OCI-LY3 (cell line): ENCODE data around the gene R3HCC1L.

Source experiments
- H2AFZ ChIP-seq: fragments of 200-600, 300-600 bp; shearing (Covaris generic); 2 replicates; pipeline ENCODE4 v1.6.0; 2014; ENCODE audit warnings: antibody characterized with exemption, low read depth, low read length
- H3K27ac ChIP-seq: fragments of 200-600, 300-600 bp; sonication (generic); 2 replicates; pipeline ENCODE4 v1.5.1; 2014; ENCODE audit warnings: mild to moderate bottlenecking, low read length, moderate library complexity, mixed read lengths
- H3K27me3 ChIP-seq: fragments of 200-600, 300-600 bp; sonication (generic); 2 replicates; pipeline ENCODE4 v1.6.1; 2014; ENCODE audit warnings: low read depth, low read length, mixed read lengths
- H3K36me3 ChIP-seq: fragments of 200-600, 300-600 bp; sonication (generic); replicated peaks from 2 replicates; pipeline ENCODE3; 2014; ENCODE audit warnings: low read depth, low read length, mixed read lengths
- H3K4me1 ChIP-seq: fragments of 300-600, 200-600 bp; sonication (generic); 2 replicates; pipeline ENCODE4 v1.6.1; 2014; ENCODE audit warnings: low read length, mixed read lengths
- H3K4me2 ChIP-seq: fragments of 200-600, 300-600 bp; sonication (generic); 2 replicates; pipeline ENCODE4 v1.6.1; 2014; ENCODE audit warnings: low read length, mixed read lengths
- H3K4me3 ChIP-seq: fragments of 300-600, 200-600 bp; sonication (generic); 2 replicates; pipeline ENCODE4 v1.5.1; 2014; ENCODE audit warnings: antibody characterized with exemption, mild to moderate bottlenecking, low read length, moderate library complexity
- H3K79me2 ChIP-seq: fragments of 300-600, 200-600 bp; shearing (Covaris generic); 2 replicates; pipeline ENCODE4 v1.6.1; 2014; ENCODE audit warnings: mild to moderate bottlenecking, low read length, mixed read lengths
- H3K9ac ChIP-seq: fragments of 300-600, 200-600 bp; shearing (Covaris generic); 2 replicates; pipeline ENCODE4 v1.6.0; 2014; ENCODE audit warnings: mild to moderate bottlenecking, low read length, moderate library complexity
- H3K9me3 ChIP-seq: fragments of 200-600, 300-600 bp; shearing (Covaris generic); 2 replicates; pipeline ENCODE4 v1.6.1; 2014; ENCODE audit warnings: low read length, mixed read lengths; ENCODE audit not compliant: insufficient read depth
- H4K20me1 ChIP-seq: fragments of 200-600, 300-600 bp; sonication (generic); 2 replicates; pipeline ENCODE4 v1.6.1; 2016; ENCODE audit warnings: low read length, mixed read lengths; ENCODE audit not compliant: insufficient read depth
- CTCF ChIP-seq: fragments of 200-600, 300-600 bp; sonication (generic); IDR thresholded peaks from 2 replicates; pipeline ENCODE4 v1.5.1; 2014; ENCODE audit warnings: antibody characterized with exemption, low read length, low read depth
- EZH2phosphoT487 ChIP-seq: fragments of 200-600 bp; shearing (Covaris generic); IDR thresholded peaks from 2 replicates; pipeline ENCODE4 v1.6.1; 2018; ENCODE audit warnings: antibody characterized with exemption, mixed run types, low read depth

Gene R3HCC1L

GRCh38 chr10:98254234-98254974, 119.9 kb downstream of the R3HCC1L start:
- H4K20me1 ChIP-seq, result no peaks in the 10 kb centered on the region
- H2AFZ ChIP-seq, result no peak overlapping the region
- no peak overlapping the region for H3K9ac ChIP-seq
- H3K27me3 ChIP-seq, result no peaks in the 10 kb centered on the region
- H3K79me2 ChIP-seq, result no peaks in the 10 kb centered on the region
- H3K4me1 ChIP-seq, result peaks cover 6% of the 10 kb centered on the region
- no peaks in the 10 kb centered on the region for H3K36me3 ChIP-seq
- H3K4me2 ChIP-seq, result no peak overlapping the region
- H3K4me3 ChIP-seq, result no peak overlapping the region
- H3K27ac ChIP-seq, result no peak overlapping the region
- H3K9me3 ChIP-seq, result no peaks in the 10 kb centered on the region
- TF ChIP-seq EZH2phosphoT487, result no peak
- no peak for TF ChIP-seq CTCF

- no peaks in the 10 kb centered on the region for H4K20me1 ChIP-seq
- H3K4me2 ChIP-seq, result no peak overlapping the region
- no peak for TF ChIP-seq EZH2phosphoT487
- no peak for TF ChIP-seq CTCF
- H3K9me3 ChIP-seq, result no peaks in the 10 kb centered on the region
- H3K36me3 ChIP-seq, result no peaks in the 10 kb centered on the region
- no peak overlapping the region for H3K9ac ChIP-seq
- no peaks in the 10 kb centered on the region for H3K79me2 ChIP-seq
- H2AFZ ChIP-seq, result no peak overlapping the region
- H3K4me1 ChIP-seq, result no peaks in the 10 kb centered on the region
- no peaks in the 10 kb centered on the region for H3K27me3 ChIP-seq
- no peak overlapping the region for H3K4me3 ChIP-seq
- H3K27ac ChIP-seq, result no peak overlapping the region
Observed at GRCh38 chr10:98255146-98255877, 120.9 kb downstream of the R3HCC1L start.

GRCh38 chr10:98256692-98257091, 122.2 kb downstream of the R3HCC1L start:
- no peaks in the 10 kb centered on the region for H3K27me3 ChIP-seq

More at GRCh38 chr10:98256692-98257091, 122.2 kb downstream of the R3HCC1L start:
- no peaks in the 10 kb centered on the region for H3K79me2 ChIP-seq
- no peaks in the 10 kb centered on the region for H3K36me3 ChIP-seq
- H3K27ac ChIP-seq, result no peak overlapping the region
- H3K4me3 ChIP-seq, result no peak overlapping the region
- H3K9ac ChIP-seq, result no peak overlapping the region
- H3K9me3 ChIP-seq, result no peaks in the 10 kb centered on the region
- TF ChIP-seq EZH2phosphoT487, result no peak
- no peak for TF ChIP-seq CTCF
- H2AFZ ChIP-seq, result no peak overlapping the region
- H3K4me2 ChIP-seq, result no peak overlapping the region
- H3K4me1 ChIP-seq, result no peaks in the 10 kb centered on the region
- no peaks in the 10 kb centered on the region for H4K20me1 ChIP-seq
